Sigmoid colon (tissue), 7 donors: ENCODE data around the gene RPGRIP1L. TPM values are rescaled to one million over a fixed set of nuclear protein-coding genes. Genes with fewer than 3 reads are reported as not detected.

Source experiments
- DNase-seq: peaks from one replicate; pipeline ENCODE4 v3.0.0-alpha.2; 2019
- H3K27ac ChIP-seq, 4 donors: fragments of 200-600 bp; sonication (generic); one replicate each; pipeline ENCODE4 v1.5.1; 2016 to 2019; ENCODE audit warnings: mild to moderate bottlenecking in 1 of 4
- H3K27me3 ChIP-seq, 3 donors: fragments of 200-600 bp; sonication (generic); one replicate each; pipeline ENCODE4 v1.5.1; 2019; ENCODE audit warnings: mild to moderate bottlenecking in 1 of 3
- H3K36me3 ChIP-seq, 4 donors: fragments of 200-600 bp; sonication (generic); one replicate each; pipeline ENCODE4 v1.5.1; 2016 to 2019
- H3K4me1 ChIP-seq, 4 donors: fragments of 200-600 bp; sonication (generic); one replicate each; pipeline ENCODE4 v1.5.1; 2017 to 2019
- H3K4me3 ChIP-seq, 4 donors: fragments of 200-600 bp; sonication (generic); one replicate each; pipeline ENCODE4 v1.5.1; 2017 to 2019; ENCODE audit warnings: mild to moderate bottlenecking in 2 of 4, moderate library complexity in 1 of 4
- H3K9me3 ChIP-seq, 4 donors: fragments of 200-600 bp in 3 of 4; sonication (generic) in 3 of 4; one replicate each; pipeline versions ENCODE4 v1.5.1 to v1.6.1; 2013 to 2019
- EP300 ChIP-seq, 4 donors: sonication (generic); formaldehyde crosslinking; IDR thresholded peaks; one replicate each; pipeline ENCODE4 v1.6.1; 2017; ENCODE audit warnings: antibody characterized with exemption in 4 of 4
- POLR2A ChIP-seq, 2 donors: fragments of 450-650 bp; IDR thresholded peaks; one replicate each; pipeline ENCODE4 v1.6.1; 2016; ENCODE audit warnings: antibody characterized with exemption in 2 of 2, mild to moderate bottlenecking in 2 of 2, moderate library complexity in 2 of 2
- POLR2AphosphoS5 ChIP-seq, 4 donors: sonication (generic); formaldehyde crosslinking; IDR thresholded peaks; one replicate each; pipeline ENCODE4 v1.6.1; 2017; ENCODE audit warnings: antibody characterized with exemption in 4 of 4
- WGBS, 2 donors: extraction: QIAGEN DNeasy Blood & Tissue Kit; methylation state at CpG; one replicate each; pipeline ENCODE4 v1.1.7; 2013; 5-methylcytosine and 5-hydroxymethylcytosine counted together
- intact Hi-C: fragments of 100-400 bp; cut with DNase I; formaldehyde crosslinking; loops from one replicate; pipeline ENCODE4 v1.15.1; 2023
- polyA plus RNA-seq, 3 donors: library from polyadenylated mRNA; stranded (reverse); fragments of 200-250 nt; gene quantifications; one replicate each; pipeline ENCODE4 v1.2.3, GENCODE V29; 2013
- total RNA-seq, 4 donors: library from RNA; depleted of rRNA; stranded (reverse); fragments of >200 nt; gene quantifications; one replicate each; pipeline ENCODE4 v1.1.0, GENCODE V29; 2016
- TF ChIP-seq, protein P1 (sequence below), 4 experiments: fragments of 450-650 bp in 3 of 4; fragments of 200-600 bp in 1 of 4; IDR thresholded peaks; one replicate each; pipeline ENCODE4 v1.5.1; 2016 to 2019; ENCODE audit warnings: antibody characterized with exemption in 4 of 4, mild to moderate bottlenecking in 3 of 4, moderate library complexity in 2 of 4
- donor health status: healthy with polysubstance abuse.
- donor health status: Bipolar disorder and iron deficiency.
- donor health status: healthy.

The RPGRIP1L gene
- total and polyA plus RNA-seq, 7 donors = 0.46 to 5.8 (median 3.6) TPM

DNA sequence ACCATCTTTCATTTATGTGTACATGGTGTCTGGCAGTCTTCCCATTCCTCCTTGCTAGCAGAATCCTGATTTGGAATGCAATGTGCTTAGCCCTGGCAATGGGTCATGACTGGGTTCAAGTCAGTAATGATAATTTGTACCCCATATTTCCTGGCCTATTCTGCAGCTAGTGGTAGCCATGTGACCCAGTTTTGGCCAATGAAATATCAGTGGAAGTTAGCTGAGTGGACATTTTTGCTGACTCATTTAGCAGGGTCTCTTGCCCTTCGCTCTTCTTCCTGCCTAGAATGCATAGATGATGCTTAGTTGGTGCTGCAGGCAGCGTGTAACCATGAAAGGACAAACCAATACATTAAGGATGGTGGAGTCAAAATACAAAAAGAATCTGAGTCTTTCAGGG is 121.9 kb downstream of the RPGRIP1L start:
- no peaks in the 10 kb centered on the region for H3K9me3 ChIP-seq
- TF ChIP-seq EP300 (IDR thresholded peaks at IDR 0.05) = no peak
- TF ChIP-seq POLR2A (IDR thresholded peaks at IDR 0.05) = no peak
- no peak for TF ChIP-seq POLR2AphosphoS5 (IDR thresholded peaks at IDR 0.05)
- TF ChIP-seq, protein P1, sequence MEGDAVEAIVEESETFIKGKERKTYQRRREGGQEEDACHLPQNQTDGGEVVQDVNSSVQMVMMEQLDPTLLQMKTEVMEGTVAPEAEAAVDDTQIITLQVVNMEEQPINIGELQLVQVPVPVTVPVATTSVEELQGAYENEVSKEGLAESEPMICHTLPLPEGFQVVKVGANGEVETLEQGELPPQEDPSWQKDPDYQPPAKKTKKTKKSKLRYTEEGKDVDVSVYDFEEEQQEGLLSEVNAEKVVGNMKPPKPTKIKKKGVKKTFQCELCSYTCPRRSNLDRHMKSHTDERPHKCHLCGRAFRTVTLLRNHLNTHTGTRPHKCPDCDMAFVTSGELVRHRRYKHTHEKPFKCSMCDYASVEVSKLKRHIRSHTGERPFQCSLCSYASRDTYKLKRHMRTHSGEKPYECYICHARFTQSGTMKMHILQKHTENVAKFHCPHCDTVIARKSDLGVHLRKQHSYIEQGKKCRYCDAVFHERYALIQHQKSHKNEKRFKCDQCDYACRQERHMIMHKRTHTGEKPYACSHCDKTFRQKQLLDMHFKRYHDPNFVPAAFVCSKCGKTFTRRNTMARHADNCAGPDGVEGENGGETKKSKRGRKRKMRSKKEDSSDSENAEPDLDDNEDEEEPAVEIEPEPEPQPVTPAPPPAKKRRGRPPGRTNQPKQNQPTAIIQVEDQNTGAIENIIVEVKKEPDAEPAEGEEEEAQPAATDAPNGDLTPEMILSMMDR (IDR thresholded peaks at IDR 0.05) = no peak
- no peaks in the 10 kb centered on the region for H3K27me3 ChIP-seq
- WGBS, 2 donors = 87 to 95% methylated on average over 2 of the region's 2 CpGs
- no peak overlapping the region for H3K4me3 ChIP-seq
- DNase-seq = no peak
- no peak overlapping the region for H3K27ac ChIP-seq
- intact Hi-C loops = no loop called here
- no peaks in the 10 kb centered on the region for H3K36me3 ChIP-seq
- no peaks in the 10 kb centered on the region for H3K4me1 ChIP-seq

DNA sequence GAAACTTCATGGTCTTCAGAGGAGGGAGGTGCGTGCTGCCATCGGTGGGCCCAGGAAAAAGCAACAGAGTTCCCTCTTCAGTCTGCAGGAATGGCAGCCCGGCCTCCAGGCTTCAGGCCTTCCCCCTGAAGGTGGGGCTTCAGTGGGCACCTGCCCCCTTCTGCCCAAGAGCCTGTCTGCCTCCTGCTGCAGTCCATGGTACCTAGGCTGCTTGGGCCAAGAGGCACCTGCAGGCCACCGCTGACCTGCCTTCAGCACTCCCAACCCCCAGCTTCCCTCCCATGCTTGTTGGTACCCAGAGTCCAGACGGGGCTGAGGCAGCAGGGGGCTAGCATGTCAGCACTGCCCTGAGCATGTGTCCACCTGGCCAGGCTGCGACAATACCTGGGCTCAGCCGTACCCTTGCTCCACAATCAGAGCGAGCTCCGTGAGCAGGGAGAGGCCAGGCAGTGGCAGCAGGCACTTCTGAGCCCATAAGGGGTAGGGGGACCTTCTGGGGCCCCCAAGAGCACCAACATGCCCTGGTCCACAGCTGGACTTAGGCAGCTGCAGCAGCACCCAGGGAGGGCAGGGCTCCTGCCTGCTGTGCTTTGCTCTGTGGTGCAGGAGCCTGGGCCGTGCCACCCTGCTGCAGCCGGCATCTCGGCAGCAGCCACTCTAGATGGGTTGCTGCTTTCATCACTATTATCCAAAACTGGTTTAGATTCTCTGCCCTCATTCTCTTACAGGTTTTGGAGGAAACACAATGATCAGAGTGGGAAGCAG is 123.4 kb downstream of the RPGRIP1L start:
- DNase-seq = no peak
- Histone ChIP-seq H3K27ac (no peak overlapping the region), H3K4me3 (no peak overlapping the region), H3K36me3 (no peaks in the 10 kb centered on the region), H3K9me3 (no peaks in the 10 kb centered on the region), H3K4me1 (no peaks in the 10 kb centered on the region), H3K27me3 (no peaks in the 10 kb centered on the region)
- TF ChIP-seq, protein P1 (IDR thresholded peaks at IDR 0.05) = no peak
- TF ChIP-seq EP300 (IDR thresholded peaks at IDR 0.05) (no peak), POLR2AphosphoS5 (IDR thresholded peaks at IDR 0.05) (no peak), POLR2A (IDR thresholded peaks at IDR 0.05) (no peak)
- intact Hi-C loops = no loop called here
- WGBS, 2 donors = 90 to 91% methylated on average over 12 of the region's 12 CpGs

DNA sequence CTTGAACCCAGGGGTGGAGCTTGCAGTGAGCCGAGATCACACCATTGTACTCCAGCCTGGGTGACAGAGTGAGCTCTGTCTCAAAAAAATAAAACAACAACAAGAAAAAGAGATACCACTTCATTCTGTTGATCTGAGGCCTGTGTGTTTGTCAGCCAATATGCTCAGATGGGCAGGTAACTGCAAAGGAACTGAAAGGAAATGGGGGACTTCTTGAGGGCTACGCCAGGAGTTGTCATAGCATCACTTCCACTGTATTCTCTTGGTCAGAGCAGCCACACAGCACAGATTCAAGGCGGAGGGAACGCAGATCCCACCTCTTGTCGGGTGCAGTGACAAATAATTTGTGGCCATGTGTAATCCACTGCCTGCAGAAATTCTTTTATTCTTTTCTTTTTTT is 126.8 kb downstream of the RPGRIP1L start:
- TF ChIP-seq POLR2AphosphoS5 (IDR thresholded peaks at IDR 0.05) = no peak
- no peak for TF ChIP-seq POLR2A (IDR thresholded peaks at IDR 0.05)
- TF ChIP-seq EP300 (IDR thresholded peaks at IDR 0.05) = no peak
- TF ChIP-seq, protein P1 (IDR thresholded peaks at IDR 0.05) = no peak
- intact Hi-C loops = no loop called here
- 95 to 97% methylated on average over 5 of the region's 5 CpGs for WGBS, 2 donors
- Histone ChIP-seq H3K27me3 (no peaks in the 10 kb centered on the region), H3K4me1 (no peaks in the 10 kb centered on the region), H3K9me3 (peaks cover 0 to 8% (median 3%) of the 10 kb centered on the region in 4 donors), H3K36me3 (no peaks in the 10 kb centered on the region), H3K27ac (no peak overlapping the region), H3K4me3 (no peak overlapping the region)
- no peak for DNase-seq

DNA sequence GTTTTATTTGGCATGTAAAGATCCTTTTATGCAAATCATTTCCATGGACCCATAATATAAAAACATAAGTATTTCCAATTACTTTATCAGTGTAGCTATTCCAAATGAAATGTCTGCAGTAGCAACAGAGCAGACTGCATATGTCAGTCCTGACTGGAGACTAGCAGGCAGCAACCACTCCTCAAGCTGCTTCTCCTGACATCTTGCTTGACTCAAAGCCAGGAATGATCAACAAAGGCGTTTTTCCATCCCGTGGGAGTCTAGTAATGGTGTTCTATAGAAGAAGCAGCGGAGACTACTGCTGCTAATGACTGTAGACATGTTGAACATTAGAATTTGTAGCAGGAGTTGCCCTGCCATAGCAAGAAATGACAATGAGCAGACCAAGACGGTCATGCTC is 127.4 kb downstream of the RPGRIP1L start:
- Histone ChIP-seq H3K27ac (no peak overlapping the region), H3K27me3 (no peaks in the 10 kb centered on the region), H3K4me3 (no peak overlapping the region), H3K36me3 (no peaks in the 10 kb centered on the region), H3K9me3 (peaks cover 0 to 13% (median 6%) of the 10 kb centered on the region in 4 donors), H3K4me1 (no peaks in the 10 kb centered on the region)
- intact Hi-C loops = no loop called here
- WGBS, 2 donors = 80 to 87% methylated on average over 4 of the region's 4 CpGs
- TF ChIP-seq EP300 (IDR thresholded peaks at IDR 0.05) = no peak
- no peak for TF ChIP-seq POLR2A (IDR thresholded peaks at IDR 0.05)
- no peak for TF ChIP-seq POLR2AphosphoS5 (IDR thresholded peaks at IDR 0.05)
- TF ChIP-seq, protein P1 (IDR thresholded peaks at IDR 0.05) = no peak
- no peak for DNase-seq

DNA sequence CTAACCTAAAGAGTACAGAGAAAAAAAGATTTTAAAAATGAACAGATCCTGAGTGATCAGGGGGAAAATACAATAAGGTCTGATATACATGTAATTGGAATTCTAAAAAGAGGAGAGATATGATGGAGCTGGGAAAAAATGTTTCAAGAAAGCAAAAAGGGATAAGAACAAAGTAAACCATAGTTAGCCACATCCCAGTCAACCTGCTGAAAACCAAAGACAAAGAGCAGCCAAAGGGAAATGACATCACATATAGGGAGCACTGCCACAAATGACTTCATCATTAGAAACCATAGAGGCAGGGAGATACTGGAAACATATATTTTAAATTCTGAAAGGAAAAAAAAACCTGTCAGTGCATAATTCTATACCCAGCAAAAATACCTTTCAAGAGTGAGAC is 131.9 kb downstream of the RPGRIP1L start:
- Histone ChIP-seq H3K4me1 (no peaks in the 10 kb centered on the region), H3K4me3 (no peak overlapping the region), H3K9me3 (peaks cover 0 to 14% (median 8%) of the 10 kb centered on the region in 4 donors), H3K27ac (no peak overlapping the region), H3K27me3 (no peaks in the 10 kb centered on the region), H3K36me3 (no peaks in the 10 kb centered on the region)
- intact Hi-C loops = no loop called here
- no peak for TF ChIP-seq POLR2A (IDR thresholded peaks at IDR 0.05)
- TF ChIP-seq POLR2AphosphoS5 (IDR thresholded peaks at IDR 0.05) = no peak
- TF ChIP-seq EP300 (IDR thresholded peaks at IDR 0.05) = no peak
- TF ChIP-seq, protein P1 (IDR thresholded peaks at IDR 0.05) = no peak
- DNase-seq = no peak
